ENCODE data around the gene TRABD2A.
"Not testable (repeated sequence)": the region's sequence is repeated elsewhere in the genome, so short reads cannot be mapped to it uniquely, and the experiment has no call there.

The TRABD2A gene

GRCh38 chr2:84880645-84881521 is at the start of gene TRABD2A:
TSS of gene TRABD2A (minus strand) at chr2:84881084. CDS start at chr2:84881039, 45 bp downstream.
- peak; percentile 66 to 79 for DNase-seq

- DNase-seq: no peak
Measured at GRCh38 chr2:84927275-84927627, 46.4 kb upstream of the TRABD2A start.

- DNase-seq: peak; percentile 100
Measured at GRCh38 chr2:84925724-84926376, 45.0 kb upstream of the TRABD2A start.

- no peak for DNase-seq
Measured at GRCh38 chr2:84925336-84925723, 44.4 kb upstream of the TRABD2A start.

- peak; percentile 45 to 55 for DNase-seq
Measured at GRCh38 chr2:84924173-84925106, 43.6 kb upstream of the TRABD2A start.

GRCh38 chr2:84923009-84923408 is 42.1 kb upstream of the TRABD2A start:
- no peak for DNase-seq

- peak; percentile 57 to 58 for DNase-seq
Measured at GRCh38 chr2:84919885-84920580, 39.1 kb upstream of the TRABD2A start.

GRCh38 chr2:84918430-84918829 is 37.5 kb upstream of the TRABD2A start:
- DNase-seq: no peak

GRCh38 chr2:84917821-84918220 is 36.9 kb upstream of the TRABD2A start:
- DNase-seq: not testable (repeated sequence)

GRCh38 chr2:84915675-84916074 is 34.8 kb upstream of the TRABD2A start:
- peak in 1 of 2 donors; percentile 11 for DNase-seq

- DNase-seq: peak in 1 of 2 donors; percentile 9
Measured at GRCh38 chr2:84914334-84914733, 33.5 kb upstream of the TRABD2A start.

- peak in 1 of 2 donors; percentile 14 for DNase-seq
Measured at GRCh38 chr2:84912984-84913383, 32.1 kb upstream of the TRABD2A start.

GRCh38 chr2:84911135-84911678 is 30.3 kb upstream of the TRABD2A start:
- no peak for DNase-seq

- no peak for DNase-seq
Measured at GRCh38 chr2:84908948-84909713, 28.2 kb upstream of the TRABD2A start.

GRCh38 chr2:84906900-84907714 is 26.2 kb upstream of the TRABD2A start:
- peak; percentile 46 to 49 for DNase-seq

- DNase-seq: peak; percentile 70 to 74
Measured at GRCh38 chr2:84906108-84906899, 25.4 kb upstream of the TRABD2A start.

- DNase-seq: peak; percentile 88 to 89
Measured at GRCh38 chr2:84905181-84906107, 24.6 kb upstream of the TRABD2A start, which contains the start of gene TMSB10. TSS of gene TMSB10 (plus strand) at chr2:84905656.

- peak; percentile 39 to 51 for DNase-seq
Measured at GRCh38 chr2:84904717-84905174, 23.9 kb upstream of the TRABD2A start.
